K562 (cell line): Measurements from ENCODE around the gene CLEC3B. TPM values are rescaled to one million over a fixed set of nuclear protein-coding genes. Genes with fewer than 3 reads are reported as not detected.
A peak's percentile ranks its signal among the peaks of the same experiment; 100 is the strongest.

Experiments used
- GABPB2 ChIP-seq: fragments of 250-450 bp; sonication (Bioruptor Pico); conservative IDR thresholded peaks from 2 replicates; pipeline ENCODE4 v1.5.1; 2021; ENCODE audit warnings: mild to moderate bottlenecking
- HDAC2 ChIP-seq: fragments of 450-650 bp; IDR thresholded peaks from 2 replicates; pipeline ENCODE4 v1.6.1; 2016; ENCODE audit warnings: mild to moderate bottlenecking
- HSF4 ChIP-seq: fragments of 250-450 bp; sonication (Bioruptor Pico); IDR thresholded peaks from 2 replicates; pipeline ENCODE4 v2.1.2; 2022; ENCODE audit warnings: mild to moderate bottlenecking, moderate library complexity, borderline replicate concordance
- JUN ChIP-seq, 2 experiments: sonication (generic) in 1 of 2; formaldehyde crosslinking in 1 of 2; IDR thresholded peaks; 2 replicates each; pipeline versions ENCODE4 v1.6.1 to v1.8.0; 2012 to 2022; ENCODE audit warnings: borderline replicate concordance in 2 of 2, mild to moderate bottlenecking in 2 of 2, improper control_type of control experiment in 1 of 2, low read depth in 1 of 2, low read length in 1 of 2, missing genetic modification reagents in 1 of 2
- KLF6 ChIP-seq: fragments of 250-450 bp; sonication (Bioruptor Pico); IDR thresholded peaks from 2 replicates; pipeline ENCODE4 v1.4.0; 2020; ENCODE audit warnings: mild to moderate bottlenecking, moderate library complexity, borderline replicate concordance
- MYNN ChIP-seq, 2 experiments: sonication (generic); formaldehyde crosslinking in 1 of 2; IDR thresholded peaks; 2 replicates each; pipeline versions ENCODE4 v1.5.0 to v1.6.1; 2016 to 2020; ENCODE audit warnings: antibody characterized with exemption in 1 of 2, missing genetic modification reagents in 1 of 2
- RHOXF2B ChIP-seq: fragments of 250-450 bp; sonication (Bioruptor Pico); conservative IDR thresholded peaks from 2 replicates; pipeline ENCODE4 v1.5.1; 2021
- SAFB2 ChIP-seq: fragments of 200-400 bp; formaldehyde crosslinking; IDR thresholded peaks from 2 replicates; pipeline ENCODE4 v1.6.1; 2018; ENCODE audit warnings: borderline replicate concordance, low read length, low read depth, moderate library complexity; ENCODE audit not compliant: severe bottlenecking
- SMAD1 ChIP-seq: fragments of 150-350 bp; IDR thresholded peaks from 2 replicates; pipeline ENCODE4 v1.6.1; 2014; ENCODE audit warnings: low read length, low read depth; ENCODE audit not compliant: partially characterized antibody
- SMAD4 ChIP-seq: fragments of 250-450 bp; sonication (Bioruptor Pico); conservative IDR thresholded peaks from 2 replicates; pipeline ENCODE4 v1.8.0; 2021; ENCODE audit warnings: inconsistent platforms, mild to moderate bottlenecking, moderate library complexity
- SREBF1 ChIP-seq: fragments of 150-350 bp; IDR thresholded peaks from 2 replicates; pipeline ENCODE4 v1.6.1; 2014; ENCODE audit warnings: antibody characterized with exemption, low read depth, low read length, borderline replicate concordance
- STAG1 ChIP-seq: sonication (generic); formaldehyde crosslinking; IDR thresholded peaks from 2 replicates; pipeline ENCODE4 v1.5.0; 2020; ENCODE audit warnings: missing genetic modification reagents, borderline replicate concordance
- STAT5A ChIP-seq: IDR thresholded peaks from 2 replicates; pipeline ENCODE4 v1.6.1; 2012; ENCODE audit warnings: low read length, inconsistent platforms, borderline replicate concordance
- STAT5B ChIP-seq: fragments of 250-450 bp; sonication (Bioruptor Pico); IDR thresholded peaks from 2 replicates; pipeline ENCODE4 v1.8.0; 2021; ENCODE audit warnings: mild to moderate bottlenecking, inconsistent platforms
- SUPT5H ChIP-seq: fragments of 450-650 bp; IDR thresholded peaks from 2 replicates; pipeline ENCODE4 v1.6.1; 2016
- XRCC4 ChIP-seq: IDR thresholded peaks from one replicate; pipeline ENCODE4 v1.6.1; 2011; ENCODE audit not compliant: insufficient read depth, insufficient read length; ENCODE audit errors: extremely low read depth
- ZBTB1 ChIP-seq: sonication (generic); formaldehyde crosslinking; IDR thresholded peaks from 2 replicates; pipeline ENCODE4 v1.8.1; 2023; ENCODE audit warnings: missing genetic modification reagents, low read depth, mild to moderate bottlenecking, borderline replicate concordance
- ZFX ChIP-seq: sonication (generic); formaldehyde crosslinking; IDR thresholded peaks from 2 replicates; pipeline ENCODE4 v1.8.0; 2022; ENCODE audit warnings: mild to moderate bottlenecking, missing genetic modification reagents, moderate library complexity
- ZNF146 ChIP-seq: IDR thresholded peaks from one replicate; pipeline ENCODE4 v1.6.1; 2018; ENCODE audit warnings: missing compliant biosample characterization; ENCODE audit not compliant: unreplicated experiment
- ZNF57 ChIP-seq: fragments of 450-650 bp; formaldehyde crosslinking; IDR thresholded peaks from 2 replicates; pipeline ENCODE4 v1.4.0; 2020; ENCODE audit warnings: mild to moderate bottlenecking, moderate library complexity
- ZNF589 ChIP-seq: fragments of 200-800 bp; sonication (Bioruptor generic); IDR thresholded peaks from 2 replicates; pipeline ENCODE4 v1.6.1; 2016; ENCODE audit warnings: low read depth, missing genetic modification characterization, missing compliant biosample characterization
- ZNF766 ChIP-seq: fragments of 200-800 bp; sonication (Bioruptor generic); conservative IDR thresholded peaks from 2 replicates; pipeline ENCODE4 v1.6.1; 2016; ENCODE audit warnings: missing genetic modification characterization, missing compliant biosample characterization
- polyA plus RNA-seq, 8 experiments: library from polyadenylated mRNA; depleted of rRNA in 4 of 8; stranded (reverse) in 5 of 8; unstranded in 3 of 8; fragments of >200 nt; fragmentation: Nextera tagmentation in 2 of 8; fragmentation: Illumina TruSeq in 1 of 8; extraction: Ambion mirVana in 2 of 8; extraction: Trizol in 1 of 8; gene quantifications; 2 replicates each; pipeline versions ENCODE4 v1.2.1 to v1.2.3, GENCODE V29; 2011 to 2014; ENCODE audit warnings: inconsistent platforms in 1 of 8, missing spikeins in 1 of 8
- total RNA-seq, 7 experiments: library from RNA; depleted of rRNA in 6 of 7; stranded (reverse); fragments of >200 nt in 6 of 7; fragmentation: Illumina TruSeq in 2 of 7; extraction: Trizol in 2 of 7; gene quantifications; 2 replicates each; pipeline versions ENCODE4 v1.2.1 to v1.2.3, GENCODE V29; 2011 to 2021; ENCODE audit warnings: low replicate concordance in 1 of 7
- TF ChIP-seq, protein P1 (sequence below): fragments of 450-650 bp; IDR thresholded peaks from 2 replicates; pipeline ENCODE4 v1.6.1; 2016; ENCODE audit warnings: antibody characterized with exemption
- TF ChIP-seq, protein P2 (sequence below), 2 experiments: fragments of 450-650 bp; IDR thresholded peaks; 2 replicates each; pipeline ENCODE4 v1.6.1; 2018; ENCODE audit warnings: mild to moderate bottlenecking in 2 of 2, low read depth in 1 of 2; ENCODE audit not compliant: partially characterized antibody in 2 of 2

Gene CLEC3B
- total and polyA plus RNA-seq, 9 of the 15 experiments (the other 6 are each of a cell fraction or from before 2014, with no cell fraction given) = not detected

DNA sequence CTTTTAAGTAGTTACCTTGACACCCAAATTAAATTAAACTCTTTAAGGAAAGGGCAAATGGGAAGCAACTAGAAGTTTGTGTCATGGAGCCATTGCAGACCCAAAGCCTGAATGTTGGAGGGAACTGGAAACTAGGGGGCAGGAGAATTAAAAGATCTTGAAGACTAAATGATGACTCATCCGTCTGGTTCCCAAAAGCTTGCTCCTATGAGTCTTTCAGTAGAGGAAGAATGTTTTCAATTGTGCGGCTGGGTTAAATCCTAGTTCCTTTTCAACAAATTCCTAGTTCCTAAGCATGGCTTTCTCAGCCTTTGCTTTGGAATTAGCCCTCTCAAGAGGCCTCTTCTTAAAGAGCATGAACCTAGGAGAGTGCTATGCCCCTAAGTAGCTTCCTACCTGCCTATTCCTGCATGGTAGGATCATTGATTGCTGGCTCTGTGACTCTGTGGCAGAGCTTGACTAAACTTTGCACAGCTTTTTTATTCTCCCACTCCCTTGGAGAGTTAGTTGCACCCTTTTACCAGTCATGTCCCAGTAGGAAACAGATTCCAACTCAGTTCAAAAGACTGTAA, 17.7 kb downstream of the CLEC3B start (continued):
- TF ChIP-seq JUN (IDR thresholded peaks at IDR 0.05; ENCODE audit: borderline replicate concordance, low read depth, low read length) (peak; percentile 96), JUN (CRISPR knock-in tag; IDR thresholded peaks at IDR 0.05; ENCODE audit: borderline replicate concordance) (no peak), SAFB2 (no peak), SREBF1 (no peak), XRCC4 (no peak), ZNF589 (CRISPR knock-in tag) (peak; percentile 63), SUPT5H (no peak), RHOXF2B (no peak), SMAD1 (no peak), ZBTB1 (no peak), KLF6 (CRISPR knock-in tag) (no peak), ZNF766 (CRISPR knock-in tag) (no peak), HDAC2 (no peak; the same call in 1 of the 2 replicates), HSF4 (CRISPR knock-in tag) (no peak), ZFX (no peak), STAT5A (no peak), STAT5B (no peak), STAG1 (CRISPR knock-in tag) (no peak), ZNF57 (CRISPR knock-in tag) (no peak), MYNN (IDR thresholded peaks at IDR 0.05) (no peak), MYNN (CRISPR knock-in tag; IDR thresholded peaks at IDR 0.05) (no peak), SMAD4 (CRISPR knock-in tag) (peak; percentile 72), ZNF146 (CRISPR knock-in tag) (no peak), GABPB2 (CRISPR knock-in tag) (no peak)
- TF ChIP-seq, protein P1, sequence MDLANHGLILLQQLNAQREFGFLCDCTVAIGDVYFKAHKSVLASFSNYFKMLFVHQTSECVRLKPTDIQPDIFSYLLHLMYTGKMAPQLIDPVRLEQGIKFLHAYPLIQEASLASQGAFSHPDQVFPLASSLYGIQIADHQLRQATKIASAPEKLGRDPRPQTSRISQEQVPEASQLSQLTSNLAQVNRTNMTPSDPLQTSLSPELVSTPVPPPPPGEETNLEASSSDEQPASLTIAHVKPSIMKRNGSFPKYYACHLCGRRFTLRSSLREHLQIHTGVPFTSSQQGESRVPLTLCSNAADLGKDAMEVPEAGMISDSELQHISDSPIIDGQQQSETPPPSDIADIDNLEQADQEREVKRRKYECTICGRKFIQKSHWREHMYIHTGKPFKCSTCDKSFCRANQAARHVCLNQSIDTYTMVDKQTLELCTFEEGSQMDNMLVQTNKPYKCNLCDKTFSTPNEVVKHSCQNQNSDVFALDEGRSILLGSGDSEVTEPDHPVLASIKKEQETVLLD = no peak
- TF ChIP-seq, protein P2, sequence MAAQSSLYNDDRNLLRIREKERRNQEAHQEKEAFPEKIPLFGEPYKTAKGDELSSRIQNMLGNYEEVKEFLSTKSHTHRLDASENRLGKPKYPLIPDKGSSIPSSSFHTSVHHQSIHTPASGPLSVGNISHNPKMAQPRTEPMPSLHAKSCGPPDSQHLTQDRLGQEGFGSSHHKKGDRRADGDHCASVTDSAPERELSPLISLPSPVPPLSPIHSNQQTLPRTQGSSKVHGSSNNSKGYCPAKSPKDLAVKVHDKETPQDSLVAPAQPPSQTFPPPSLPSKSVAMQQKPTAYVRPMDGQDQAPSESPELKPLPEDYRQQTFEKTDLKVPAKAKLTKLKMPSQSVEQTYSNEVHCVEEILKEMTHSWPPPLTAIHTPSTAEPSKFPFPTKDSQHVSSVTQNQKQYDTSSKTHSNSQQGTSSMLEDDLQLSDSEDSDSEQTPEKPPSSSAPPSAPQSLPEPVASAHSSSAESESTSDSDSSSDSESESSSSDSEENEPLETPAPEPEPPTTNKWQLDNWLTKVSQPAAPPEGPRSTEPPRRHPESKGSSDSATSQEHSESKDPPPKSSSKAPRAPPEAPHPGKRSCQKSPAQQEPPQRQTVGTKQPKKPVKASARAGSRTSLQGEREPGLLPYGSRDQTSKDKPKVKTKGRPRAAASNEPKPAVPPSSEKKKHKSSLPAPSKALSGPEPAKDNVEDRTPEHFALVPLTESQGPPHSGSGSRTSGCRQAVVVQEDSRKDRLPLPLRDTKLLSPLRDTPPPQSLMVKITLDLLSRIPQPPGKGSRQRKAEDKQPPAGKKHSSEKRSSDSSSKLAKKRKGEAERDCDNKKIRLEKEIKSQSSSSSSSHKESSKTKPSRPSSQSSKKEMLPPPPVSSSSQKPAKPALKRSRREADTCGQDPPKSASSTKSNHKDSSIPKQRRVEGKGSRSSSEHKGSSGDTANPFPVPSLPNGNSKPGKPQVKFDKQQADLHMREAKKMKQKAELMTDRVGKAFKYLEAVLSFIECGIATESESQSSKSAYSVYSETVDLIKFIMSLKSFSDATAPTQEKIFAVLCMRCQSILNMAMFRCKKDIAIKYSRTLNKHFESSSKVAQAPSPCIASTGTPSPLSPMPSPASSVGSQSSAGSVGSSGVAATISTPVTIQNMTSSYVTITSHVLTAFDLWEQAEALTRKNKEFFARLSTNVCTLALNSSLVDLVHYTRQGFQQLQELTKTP (IDR thresholded peaks at IDR 0.05; ENCODE audit: low read depth in 1 of 2, partially characterized antibody in 2 of 2) = no peak
